HPDE6-E6E7 (cell line): ENCODE results near the gene DICER1.

Experiments used
- DNase-seq: peaks from one replicate; pipeline ENCODE4 v3.0.0; 2011; ENCODE audit warnings: missing footprints; ENCODE audit errors: extremely low spot score

Gene DICER1

DNA sequence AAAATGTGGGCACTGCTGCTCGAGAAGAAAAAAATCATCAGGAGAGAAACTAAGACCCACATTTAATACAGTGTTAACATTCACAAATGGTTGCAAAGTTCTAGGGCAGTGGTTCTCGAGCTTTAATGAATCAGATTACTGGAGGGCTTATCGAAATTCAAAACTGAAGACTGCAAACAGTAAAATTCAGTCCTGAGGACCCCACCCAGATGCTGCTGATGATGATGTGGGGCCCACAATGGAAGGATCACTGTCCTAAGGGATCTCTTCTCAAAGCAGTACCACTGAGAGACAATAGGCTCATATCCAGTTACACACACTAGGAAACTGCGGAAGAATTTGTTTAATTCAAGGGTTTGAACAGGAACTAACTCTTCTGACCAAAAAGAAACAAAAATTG is 31.4 kb downstream of the DICER1 start:
- DNase-seq: no peak

DNA sequence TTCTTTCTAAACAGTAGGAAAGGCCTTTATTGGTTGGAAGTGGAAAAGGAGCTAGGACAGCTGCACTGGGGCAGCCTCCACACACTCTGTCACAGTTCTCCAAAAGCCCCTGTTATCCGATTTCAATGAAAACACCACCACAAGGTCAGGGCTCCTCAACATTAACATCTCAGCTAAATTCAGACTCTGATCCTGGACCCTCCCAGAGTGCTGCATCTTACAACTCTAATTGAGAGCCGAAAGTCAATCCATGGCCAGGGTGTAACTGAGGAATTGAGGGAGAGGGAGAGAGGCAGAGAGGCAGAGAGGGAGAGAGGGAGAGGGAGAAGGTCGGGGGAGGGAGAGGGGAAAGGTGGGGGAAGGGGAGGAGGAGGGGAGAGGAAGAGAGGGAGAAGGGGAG is 32.1 kb downstream of the DICER1 start:
- DNase-seq: no peak

DNA sequence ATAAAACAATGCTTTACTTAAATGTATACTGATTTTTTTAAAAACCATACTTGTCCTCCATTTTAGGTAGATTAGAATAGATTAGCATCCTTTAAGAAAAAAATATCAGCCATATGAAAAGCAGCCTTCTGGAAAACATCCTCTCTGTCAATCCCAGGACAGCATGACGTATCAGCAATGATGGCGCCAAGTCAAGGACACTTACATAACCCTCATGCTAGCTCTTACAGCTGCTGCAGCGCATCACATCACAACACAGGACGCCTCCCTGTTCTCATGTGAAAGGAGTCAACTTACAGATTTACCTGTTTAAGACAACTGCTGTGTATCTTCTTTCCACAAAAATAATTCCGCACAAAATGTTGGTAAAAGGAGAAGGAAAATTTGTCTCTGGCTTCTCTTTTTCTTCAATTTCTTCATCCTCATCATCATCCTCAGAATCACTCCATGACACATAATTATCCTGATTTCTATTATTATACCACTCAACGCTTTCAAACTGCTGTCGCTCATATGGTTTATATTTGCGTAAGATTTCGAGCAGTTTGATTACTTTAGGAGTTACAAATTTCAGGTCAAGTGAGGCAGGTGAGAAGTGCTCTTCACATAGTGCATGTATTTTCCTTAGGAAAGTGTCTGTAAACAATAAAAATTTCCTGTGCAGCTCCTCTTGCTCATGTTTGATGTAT is 33.3 kb downstream of the DICER1 start:
- DNase-seq: no peak

DNA sequence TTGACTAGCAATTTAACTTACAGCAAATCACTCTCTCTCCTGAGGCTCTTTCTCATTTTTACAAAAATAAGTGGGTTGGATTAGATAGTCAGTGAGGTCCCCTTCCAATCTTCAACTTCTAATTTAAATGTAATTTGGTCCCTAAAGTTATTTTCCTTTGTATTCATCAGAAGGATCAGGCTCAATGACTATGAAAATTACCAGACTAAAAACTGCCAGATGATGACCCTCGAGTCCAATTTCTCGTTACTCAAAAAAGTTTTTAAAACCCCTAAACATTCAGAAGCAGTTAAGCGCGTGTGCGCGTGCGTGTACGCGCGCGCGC is 34.7 kb downstream of the DICER1 start:
- no peak for DNase-seq

DNA sequence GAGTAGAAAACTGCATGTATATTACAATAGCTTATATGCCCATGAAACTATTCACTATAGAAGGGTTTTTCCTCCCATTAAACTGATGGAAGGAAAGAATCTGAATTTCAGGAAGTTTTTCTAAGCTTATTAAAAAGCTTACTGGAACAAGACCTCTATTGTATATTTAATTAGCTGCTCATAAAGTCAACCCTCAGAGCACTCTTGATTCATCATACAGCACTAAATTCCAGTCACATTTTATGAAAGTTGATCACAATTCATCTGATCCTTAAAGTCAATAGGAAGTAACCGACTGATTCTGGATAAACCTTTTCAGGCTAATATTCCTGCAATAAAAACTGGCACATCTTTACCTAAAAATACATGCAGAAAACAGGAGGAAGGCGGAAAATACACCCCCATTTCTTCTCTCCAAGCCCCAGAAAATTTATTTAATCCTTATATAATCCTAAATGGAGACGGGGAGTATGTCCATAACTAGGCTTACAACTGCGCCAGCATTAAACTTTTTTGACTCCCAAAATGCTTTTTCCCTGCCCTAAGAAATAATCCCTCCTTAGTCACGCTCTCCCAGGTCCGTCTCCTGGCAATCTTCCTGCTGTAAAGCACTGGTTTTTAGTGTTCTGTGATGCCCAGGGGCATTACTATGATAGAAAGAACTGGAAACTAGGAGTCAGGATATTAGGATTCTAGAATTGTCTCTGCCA is 35.3 kb downstream of the DICER1 start:
- DNase-seq: no peak

DNA sequence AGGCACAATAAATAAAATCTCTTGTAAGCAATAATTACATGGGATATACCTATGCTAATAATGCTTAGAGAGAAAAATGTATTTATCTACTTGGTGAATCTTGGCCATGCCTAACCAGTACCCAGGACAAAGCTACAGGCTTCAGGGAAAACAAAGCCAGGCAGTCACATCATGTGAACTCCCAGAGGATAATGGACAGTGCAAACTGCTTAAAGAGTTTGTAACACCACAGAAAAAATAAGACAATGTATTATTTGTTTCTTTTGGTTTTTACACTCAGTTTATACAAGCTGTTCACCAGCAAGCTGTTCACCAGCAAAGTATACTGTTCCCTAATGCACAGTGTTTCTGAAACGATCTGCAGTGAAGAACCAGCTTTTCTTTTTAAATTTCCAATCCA is 38.0 kb downstream of the DICER1 start:
- DNase-seq: no peak

DNA sequence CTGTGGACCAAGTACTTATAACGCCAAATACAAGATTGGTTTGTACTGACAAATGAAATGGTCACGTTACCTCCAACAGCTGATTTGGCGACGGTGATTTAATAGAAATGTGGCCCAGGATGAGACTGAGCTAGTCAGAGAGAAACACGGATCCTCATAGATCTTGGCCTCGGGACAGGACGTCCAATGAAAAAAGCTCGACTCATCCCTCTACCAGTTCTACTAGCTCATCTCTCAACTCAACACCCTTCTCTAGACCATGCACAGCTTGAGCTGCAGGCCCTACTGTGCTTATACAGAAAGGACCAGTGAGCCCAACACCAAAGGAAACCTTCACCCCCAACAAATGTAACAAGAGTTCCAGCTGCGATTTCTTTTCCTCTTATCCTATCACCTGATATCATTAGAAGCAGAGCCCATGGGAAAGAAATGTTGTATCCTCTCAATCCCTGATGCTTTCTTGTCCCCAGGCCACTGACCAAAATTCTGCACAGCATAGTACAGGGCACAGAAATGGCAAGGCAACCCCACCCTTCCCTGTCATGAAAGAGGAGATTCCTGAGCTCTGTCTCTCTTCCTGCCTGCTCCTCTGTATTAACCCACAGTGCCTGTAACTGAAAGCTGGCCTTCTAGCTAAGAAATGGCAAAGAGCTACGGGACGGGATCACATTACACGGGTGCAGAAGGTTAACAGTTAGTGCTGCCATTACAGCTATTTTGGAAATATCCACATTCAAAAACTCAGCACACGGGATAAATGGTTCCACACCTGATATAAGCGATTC is 39.2 kb downstream of the DICER1 start:
- DNase-seq: no peak

DNA sequence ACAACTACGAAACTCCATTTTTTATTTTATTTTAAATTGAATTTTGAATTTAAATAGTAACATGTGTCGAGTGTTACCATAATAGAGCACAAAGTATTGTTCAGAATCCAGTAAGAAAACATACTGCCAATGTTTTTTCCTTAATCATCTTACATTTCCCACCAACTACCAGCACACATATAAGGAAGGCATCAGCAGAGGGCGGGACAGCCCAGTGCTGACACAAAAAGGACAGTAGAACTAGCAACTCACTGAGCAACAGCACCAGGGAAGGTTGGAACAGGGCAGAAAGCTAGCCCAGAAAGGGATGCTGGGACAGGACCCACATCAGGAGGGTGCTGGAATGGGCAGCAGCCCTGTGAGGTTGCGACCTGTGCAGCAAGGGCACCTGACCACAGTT is 43.9 kb downstream of the DICER1 start:
- no peak for DNase-seq

DNA sequence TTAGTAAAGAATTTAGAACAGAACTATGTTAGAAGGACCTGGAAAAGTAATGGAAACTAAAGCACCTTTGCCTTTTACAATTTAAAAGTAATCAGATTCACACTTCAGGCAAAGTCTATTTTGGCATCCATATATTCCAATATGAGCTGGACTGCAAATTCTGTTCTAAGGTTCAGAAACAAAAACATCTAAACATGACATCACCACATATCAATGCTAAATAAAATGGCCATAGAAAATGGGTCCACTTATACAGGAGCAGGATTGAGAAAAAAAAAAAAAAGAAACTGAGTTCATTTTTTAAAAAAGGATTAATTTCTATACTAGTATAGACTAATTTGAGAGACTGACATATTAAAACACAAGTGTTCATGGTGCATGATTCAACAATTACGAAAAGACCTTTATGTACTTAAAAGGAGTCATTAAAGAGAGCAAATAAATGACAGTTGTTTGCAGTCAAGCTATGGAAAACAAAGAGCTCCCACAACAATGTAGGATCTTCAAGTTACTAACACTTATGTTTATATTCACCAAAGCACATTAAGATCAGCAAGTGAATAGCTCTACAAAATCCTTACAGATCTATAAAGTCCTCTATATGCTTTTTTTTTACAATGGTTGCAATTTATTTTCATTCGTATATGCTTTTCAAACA is 45.7 kb downstream of the DICER1 start:
- no peak for DNase-seq

DNA sequence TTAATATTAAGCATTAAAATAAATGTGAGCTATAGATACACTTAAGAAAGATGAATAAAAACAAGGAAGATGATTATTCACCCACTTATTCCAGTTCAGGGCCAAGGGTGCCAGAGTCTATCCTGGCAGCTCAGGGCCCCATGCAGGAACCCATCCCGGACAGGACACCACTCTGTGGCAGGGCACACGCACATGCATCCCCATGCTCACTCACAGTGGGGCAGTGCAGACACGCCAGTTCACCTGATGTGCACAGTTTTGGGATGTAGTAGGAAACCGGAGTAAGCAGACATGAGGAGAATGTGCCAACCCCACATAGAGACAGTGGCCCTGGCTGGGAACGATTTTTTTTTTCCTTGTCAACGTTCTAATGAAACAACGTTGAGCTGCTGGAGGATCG is 47.2 kb downstream of the DICER1 start:
- DNase-seq: no peak

DNA sequence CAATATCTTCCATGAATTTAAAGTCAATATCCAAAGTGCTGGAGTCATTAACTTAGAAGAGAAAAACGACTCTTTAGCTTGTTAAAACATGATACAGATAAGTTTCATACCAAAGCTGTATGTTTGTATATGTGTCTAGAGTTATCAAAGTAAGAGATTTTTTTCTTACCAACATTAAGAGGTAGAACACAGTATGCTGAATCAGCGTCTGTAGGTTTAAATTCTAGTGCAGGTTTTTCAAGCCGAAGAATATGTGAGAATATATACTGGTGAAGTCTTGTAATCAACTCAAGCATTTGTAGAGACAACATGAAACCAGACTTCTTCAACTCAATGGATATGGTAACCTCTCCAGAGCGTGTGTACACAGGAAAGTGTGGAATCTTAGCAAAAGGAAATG is 49.6 kb downstream of the DICER1 start:
- DNase-seq: no peak

DNA sequence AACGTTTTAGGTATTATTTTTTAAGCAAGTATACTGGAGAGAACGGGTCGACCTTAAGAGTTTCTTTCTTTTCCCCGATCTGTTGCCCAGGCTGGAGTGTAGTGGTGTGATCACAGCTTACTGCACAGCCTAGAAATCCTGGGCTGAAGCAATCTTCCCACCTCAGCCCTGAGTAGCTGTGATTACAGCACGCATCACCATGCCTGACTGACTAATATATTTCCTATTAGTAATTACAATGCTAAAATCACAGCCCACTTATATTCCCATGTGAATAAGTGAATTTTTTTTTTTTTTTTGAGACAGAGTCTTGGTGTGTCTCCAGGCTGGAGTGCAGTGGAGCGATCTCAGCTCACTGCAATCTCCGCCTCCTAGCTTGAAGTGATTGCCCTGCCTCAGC is 50.4 kb downstream of the DICER1 start:
- no peak for DNase-seq

DNA sequence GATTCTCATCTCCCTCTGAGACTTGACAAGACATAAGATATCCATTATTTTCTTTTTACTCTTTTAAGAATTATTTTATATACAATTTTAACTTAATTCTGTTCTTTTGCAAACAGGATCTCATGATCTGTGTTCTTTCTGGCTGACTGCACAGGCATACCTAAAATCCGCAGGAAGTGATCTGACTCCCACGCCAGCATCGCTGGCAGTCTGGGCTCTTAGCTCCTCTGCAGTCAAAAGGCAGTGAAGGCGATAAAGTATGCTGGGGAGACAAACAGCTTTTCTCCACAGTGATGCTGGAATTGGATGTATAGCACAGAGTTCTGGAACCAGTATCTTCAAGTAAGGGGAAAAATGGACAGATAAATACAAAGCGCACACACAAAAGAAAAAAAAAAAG is 52.4 kb downstream of the DICER1 start:
- DNase-seq: no peak

DNA sequence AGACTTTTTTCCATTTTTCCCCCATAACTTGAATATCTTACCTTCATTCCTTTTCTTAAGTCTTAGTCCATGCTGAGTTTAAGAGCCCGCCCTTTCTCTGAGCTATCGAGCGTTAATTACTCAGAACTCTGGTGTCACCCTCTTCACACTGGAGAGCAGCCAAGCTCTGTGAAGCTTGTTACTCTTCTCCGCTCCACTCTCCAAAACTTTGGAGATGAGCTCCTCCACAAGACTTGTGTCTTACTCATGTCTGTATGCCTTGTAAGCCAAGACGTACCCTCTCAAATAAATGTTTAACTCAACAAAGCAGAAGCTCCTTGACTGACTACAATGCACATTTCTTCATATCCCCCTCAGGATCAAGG is 54.7 kb downstream of the DICER1 start:
- DNase-seq: no peak

DNA sequence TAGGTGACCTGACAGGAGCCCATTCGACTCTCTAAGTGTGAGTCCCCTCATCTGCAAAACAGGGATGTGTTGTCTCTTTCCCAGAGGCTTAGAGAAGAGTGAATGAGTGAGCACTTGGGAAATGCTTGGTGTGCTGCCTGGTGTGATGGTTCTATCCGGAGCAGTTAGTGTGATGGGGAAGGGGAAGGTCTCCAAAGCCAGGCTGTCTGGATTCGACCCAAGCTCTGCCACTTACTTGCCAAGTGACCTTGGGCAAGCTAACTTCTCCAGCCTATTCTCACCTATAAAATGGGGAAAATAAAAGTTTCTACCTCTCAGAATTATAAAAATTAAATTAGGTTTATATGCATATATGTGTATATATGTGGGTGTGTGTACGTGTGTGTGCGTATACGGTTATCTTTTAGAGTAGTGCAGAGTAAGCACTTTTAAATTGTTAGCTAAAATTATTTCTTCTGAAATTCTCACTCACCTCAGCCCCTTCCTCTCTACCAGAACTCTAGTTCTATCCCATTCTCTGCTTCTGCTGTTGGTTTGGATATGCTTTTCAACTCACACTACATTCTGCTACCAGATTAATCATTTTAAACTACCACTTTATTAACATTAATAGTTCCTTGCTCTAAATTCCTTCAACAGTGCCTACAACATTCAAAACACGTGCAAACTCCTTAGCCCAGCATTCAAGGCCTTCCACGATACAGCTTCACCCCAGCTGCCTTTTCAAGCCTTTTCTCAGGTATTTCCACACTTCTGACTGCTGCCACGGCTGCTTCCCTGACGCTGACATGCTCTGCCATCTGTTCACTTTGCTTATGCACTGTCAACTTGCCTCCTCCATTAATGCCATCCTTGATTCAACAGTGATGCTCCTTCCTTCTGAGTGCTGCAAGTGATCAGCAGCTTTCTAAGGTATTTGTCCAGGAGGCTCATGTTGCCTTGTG is 55.3 kb downstream of the DICER1 start:
- no peak for DNase-seq

DNA sequence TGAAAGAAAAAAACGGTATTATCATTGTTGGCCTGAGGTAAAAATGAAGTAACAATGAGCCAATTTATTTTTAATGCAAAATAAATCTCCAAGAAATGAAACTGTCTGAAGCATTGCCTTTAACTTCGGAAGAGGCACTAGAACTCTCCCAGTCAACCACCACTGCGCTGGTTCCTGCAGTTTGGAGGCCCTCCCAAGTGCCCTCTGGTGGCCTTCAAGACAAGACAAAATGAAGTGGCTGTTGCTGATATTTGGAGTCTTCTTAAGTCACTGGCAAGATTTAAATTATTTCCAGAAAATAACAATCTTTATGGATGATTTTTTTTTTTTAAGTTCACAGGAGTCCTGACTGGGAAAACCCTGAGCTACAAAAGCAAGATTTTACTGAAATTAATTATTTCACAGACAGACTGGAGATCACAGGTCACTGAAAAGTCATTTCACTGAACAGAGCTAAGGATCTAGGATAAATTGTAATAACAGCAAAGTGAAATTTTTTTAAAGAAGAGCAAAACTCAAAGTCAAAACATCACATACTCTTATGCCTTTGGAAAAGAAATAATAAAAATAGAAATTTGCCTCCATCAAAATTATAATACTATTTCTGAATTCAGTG is 58.2 kb downstream of the DICER1 start:
- DNase-seq: peak; percentile 8

DNA sequence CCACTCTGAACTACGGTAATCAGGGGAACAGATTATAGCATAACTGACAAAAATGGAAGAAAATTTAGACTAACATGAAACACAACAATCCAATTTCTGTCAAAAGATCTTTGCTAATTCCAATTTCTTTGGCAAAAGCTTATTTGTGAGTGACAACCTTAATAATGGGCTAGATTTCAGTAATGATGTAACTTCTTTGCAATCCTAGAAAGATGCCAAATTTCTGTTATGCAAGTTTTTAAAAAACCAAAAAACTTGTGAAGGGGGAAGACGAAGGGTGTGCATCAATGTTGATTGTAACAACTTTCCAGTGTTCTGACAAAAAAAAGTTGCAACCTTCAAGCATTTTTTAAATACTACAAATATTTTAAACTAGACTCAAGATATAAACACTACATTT is 59.9 kb downstream of the DICER1 start:
- no peak for DNase-seq

DNA sequence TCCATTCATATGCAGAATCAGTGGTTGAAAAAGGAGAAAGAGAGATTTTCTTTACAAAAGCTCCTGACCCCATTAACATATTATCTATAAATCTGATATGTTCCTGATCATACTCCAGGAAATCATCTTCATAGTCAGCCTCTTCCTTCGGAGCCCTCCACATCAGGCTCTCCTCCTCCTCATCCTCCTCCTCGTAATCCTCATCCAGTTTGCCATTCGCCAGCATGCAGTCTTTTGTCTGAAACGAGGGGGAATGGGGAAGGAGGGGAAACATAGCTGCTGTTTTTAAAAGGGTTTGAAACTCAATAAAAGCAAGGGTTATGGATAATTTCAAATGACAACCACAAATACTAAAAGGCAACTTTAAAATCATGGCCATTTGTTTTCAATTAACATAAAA is 60.9 kb downstream of the DICER1 start:
- DNase-seq: no peak

DNA sequence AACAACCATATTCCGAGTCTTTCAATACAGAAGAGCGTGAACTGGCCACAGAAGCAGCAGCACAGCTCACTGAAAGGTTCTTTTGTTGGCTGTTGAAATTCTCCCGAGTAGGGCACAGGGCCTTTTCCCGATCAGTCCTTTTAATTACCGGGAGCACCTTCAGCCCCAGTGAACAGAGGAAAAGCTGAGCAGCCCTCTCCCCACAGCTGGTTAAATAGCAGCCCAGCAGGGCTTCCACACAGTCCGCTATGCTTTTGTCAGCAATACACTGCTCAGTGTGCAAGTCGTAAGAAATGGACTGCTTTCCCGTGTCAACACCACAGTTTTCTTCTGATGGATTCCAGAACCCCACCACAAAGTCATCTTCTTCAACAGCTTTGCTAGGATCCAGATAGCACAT is 61.3 kb downstream of the DICER1 start:
- DNase-seq: no peak

DNA sequence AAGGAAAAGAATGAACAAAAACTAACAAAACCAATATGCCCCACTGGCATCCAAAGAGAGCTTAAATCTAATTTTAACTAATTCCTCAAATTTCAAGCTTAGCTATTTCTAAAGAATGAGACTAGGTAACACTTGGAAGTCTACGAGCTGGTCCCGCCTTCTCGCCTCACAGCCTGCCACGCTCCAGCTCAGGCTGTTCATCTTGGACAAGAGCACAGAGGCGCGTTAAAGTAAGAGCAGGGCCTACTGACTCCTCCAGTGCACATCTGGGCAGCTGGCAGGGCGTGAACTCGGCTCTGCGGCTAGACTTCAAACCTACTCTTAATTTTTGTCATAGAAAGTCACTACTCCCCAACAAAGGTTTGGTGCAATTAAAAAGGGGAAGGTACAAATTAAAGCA is 64.6 kb downstream of the DICER1 start:
- no peak for DNase-seq

DNA sequence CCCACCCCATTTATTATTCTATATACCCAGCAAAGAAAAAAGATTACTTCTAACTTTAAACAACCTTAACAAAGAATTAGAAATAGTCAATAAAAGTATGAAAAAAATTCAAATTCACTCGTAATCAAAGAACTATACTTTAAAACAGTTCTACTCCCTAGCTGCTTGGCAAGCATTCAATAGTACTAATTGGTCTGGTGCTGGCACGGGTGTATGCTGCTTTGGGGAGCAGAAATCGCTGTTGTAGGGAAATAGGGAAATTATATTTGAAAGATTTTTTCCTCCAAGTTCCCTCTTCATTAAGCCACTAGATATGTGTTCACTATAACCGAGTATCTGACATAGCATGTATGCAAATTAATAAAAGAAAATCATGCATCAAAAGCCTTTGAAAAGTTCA is 65.7 kb downstream of the DICER1 start:
- DNase-seq: no peak
